ENCODE measurements around the gene BTD.

GRCh38 chr3:15657016-15657415, 55.5 kb downstream of the BTD start:
- TF ChIP-seq SP1 (IDR thresholded peaks at IDR 0.05) (no peak), CTBP1 (IDR thresholded peaks at IDR 0.05; ENCODE audit: borderline replicate concordance) (no peak), SUZ12 (IDR thresholded peaks at IDR 0.05) (no peak), FOXM1 (IDR thresholded peaks at IDR 0.05; ENCODE audit: borderline replicate concordance) (no peak), ARNT (IDR thresholded peaks at IDR 0.05) (no peak), ZNF384 (IDR thresholded peaks at IDR 0.05) (no peak)
